ENCODE data around the gene EFCAB10.

- no peak for TF ChIP-seq CTCF (conservative IDR thresholded peaks at IDR 0.05; ENCODE audit: low read length)
- no peak for TF ChIP-seq EZH2phosphoT487 (IDR thresholded peaks at IDR 0.05; ENCODE audit: borderline replicate concordance)
These were observed 38.3 kb upstream of the EFCAB10 start for GRCh38 chr7:105619590-105619989.

Data from Loucy (cell line).